ENCODE measurements around the gene TSPY3.
"Not testable (repeated sequence)": the region's sequence is repeated elsewhere in the genome, so short reads cannot be mapped to it uniquely, and the experiment has no call there.

TSPY3 gene

GRCh38 chrY:9398121-9398520 is at the start of gene TSPY3:
Gene TSPY3 (plus strand): TSS chrY:9398421. CDS start chrY:9398467, 46 bp downstream.
- not testable (repeated sequence) for DNase-seq

DNA sequence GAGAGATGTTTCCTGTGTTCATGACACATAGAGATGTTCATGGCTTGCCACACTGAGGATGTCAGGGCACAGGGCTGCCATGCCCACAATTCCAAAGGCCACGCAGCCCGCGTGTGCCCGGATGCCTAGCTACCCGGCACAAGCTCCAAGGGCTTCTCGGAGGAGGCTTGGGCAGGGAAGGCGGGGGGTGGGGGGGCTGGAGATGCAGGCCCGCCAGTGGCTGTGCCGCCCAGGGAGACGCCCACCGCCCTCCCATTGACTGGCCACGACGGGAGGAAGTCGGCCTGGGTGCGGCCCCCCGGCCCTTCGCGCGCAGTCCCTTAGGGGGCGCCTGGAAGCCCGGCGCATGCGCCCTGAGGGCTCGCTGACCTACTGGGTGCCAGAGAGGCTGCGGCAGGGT is 40.7 kb upstream of the TSPY3 start, which contains the start of gene TSPY8:
TSS of gene TSPY8 (plus strand) at position 301 of the 400 bp plus-strand sequence. CDS start at position 347, 46 bp downstream.
- not testable (repeated sequence) for DNase-seq

- not testable (repeated sequence) for DNase-seq
Measured at GRCh38 chrY:9396527-9396926, 1.7 kb upstream of the TSPY3 start.

Measured in inflammatory macrophage treated with lipopolysaccharide for 1 hour (primary cell).